ENCODE data around the gene JARID2. TPM values are rescaled to one million over a fixed set of nuclear protein-coding genes. Genes with fewer than 3 reads are reported as not detected.
A peak's percentile ranks its signal among the peaks of the same experiment; 100 is the strongest.

JARID2 gene
- total RNA-seq, 1 experiment from 2014 or later, result 180 TPM

- CTCF ChIA-PET, result no interaction called here
- peaks cover 41% of the 10 kb centered on the region for H3K36me3 Mint-ChIP-seq
Measured at GRCh38 chr6:15250187-15251168, 4.6 kb downstream of the JARID2 start.

More at GRCh38 chr6:15250187-15251168, 4.6 kb downstream of the JARID2 start:
- H3K27me3 Mint-ChIP-seq (ENCODE audit: low read depth), result no peaks in the 10 kb centered on the region
- TF ChIP-seq ZNF138 (CRISPR knock-in tag; conservative IDR thresholded peaks at IDR 0.05) (no peak), RORB (CRISPR knock-in tag; IDR thresholded peaks at IDR 0.05) (no peak), TCF7 (CRISPR knock-in tag; IDR thresholded peaks at IDR 0.05; ENCODE audit: low read depth) (no peak), MAX (CRISPR knock-in tag; IDR thresholded peaks at IDR 0.05) (no peak), FOXK1 (CRISPR knock-in tag; IDR thresholded peaks at IDR 0.05) (no peak), SP1 (CRISPR knock-in tag; conservative IDR thresholded peaks at IDR 0.05) (no peak), ZNF532 (CRISPR knock-in tag; IDR thresholded peaks at IDR 0.05; ENCODE audit: borderline replicate concordance) (no peak), USF1 (CRISPR knock-in tag; IDR thresholded peaks at IDR 0.05) (no peak)
- TF ChIP-seq, protein P1, sequence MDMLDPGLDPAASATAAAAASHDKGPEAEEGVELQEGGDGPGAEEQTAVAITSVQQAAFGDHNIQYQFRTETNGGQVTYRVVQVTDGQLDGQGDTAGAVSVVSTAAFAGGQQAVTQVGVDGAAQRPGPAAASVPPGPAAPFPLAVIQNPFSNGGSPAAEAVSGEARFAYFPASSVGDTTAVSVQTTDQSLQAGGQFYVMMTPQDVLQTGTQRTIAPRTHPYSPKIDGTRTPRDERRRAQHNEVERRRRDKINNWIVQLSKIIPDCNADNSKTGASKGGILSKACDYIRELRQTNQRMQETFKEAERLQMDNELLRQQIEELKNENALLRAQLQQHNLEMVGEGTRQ (CRISPR knock-in tag; IDR thresholded peaks at IDR 0.05), result no peak
- TF ChIP-seq, protein P2, sequence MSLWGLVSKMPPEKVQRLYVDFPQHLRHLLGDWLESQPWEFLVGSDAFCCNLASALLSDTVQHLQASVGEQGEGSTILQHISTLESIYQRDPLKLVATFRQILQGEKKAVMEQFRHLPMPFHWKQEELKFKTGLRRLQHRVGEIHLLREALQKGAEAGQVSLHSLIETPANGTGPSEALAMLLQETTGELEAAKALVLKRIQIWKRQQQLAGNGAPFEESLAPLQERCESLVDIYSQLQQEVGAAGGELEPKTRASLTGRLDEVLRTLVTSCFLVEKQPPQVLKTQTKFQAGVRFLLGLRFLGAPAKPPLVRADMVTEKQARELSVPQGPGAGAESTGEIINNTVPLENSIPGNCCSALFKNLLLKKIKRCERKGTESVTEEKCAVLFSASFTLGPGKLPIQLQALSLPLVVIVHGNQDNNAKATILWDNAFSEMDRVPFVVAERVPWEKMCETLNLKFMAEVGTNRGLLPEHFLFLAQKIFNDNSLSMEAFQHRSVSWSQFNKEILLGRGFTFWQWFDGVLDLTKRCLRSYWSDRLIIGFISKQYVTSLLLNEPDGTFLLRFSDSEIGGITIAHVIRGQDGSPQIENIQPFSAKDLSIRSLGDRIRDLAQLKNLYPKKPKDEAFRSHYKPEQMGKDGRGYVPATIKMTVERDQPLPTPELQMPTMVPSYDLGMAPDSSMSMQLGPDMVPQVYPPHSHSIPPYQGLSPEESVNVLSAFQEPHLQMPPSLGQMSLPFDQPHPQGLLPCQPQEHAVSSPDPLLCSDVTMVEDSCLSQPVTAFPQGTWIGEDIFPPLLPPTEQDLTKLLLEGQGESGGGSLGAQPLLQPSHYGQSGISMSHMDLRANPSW (CRISPR knock-in tag; conservative IDR thresholded peaks at IDR 0.05; ENCODE audit: low read depth), result no peak
- TF ChIP-seq, protein P3, sequence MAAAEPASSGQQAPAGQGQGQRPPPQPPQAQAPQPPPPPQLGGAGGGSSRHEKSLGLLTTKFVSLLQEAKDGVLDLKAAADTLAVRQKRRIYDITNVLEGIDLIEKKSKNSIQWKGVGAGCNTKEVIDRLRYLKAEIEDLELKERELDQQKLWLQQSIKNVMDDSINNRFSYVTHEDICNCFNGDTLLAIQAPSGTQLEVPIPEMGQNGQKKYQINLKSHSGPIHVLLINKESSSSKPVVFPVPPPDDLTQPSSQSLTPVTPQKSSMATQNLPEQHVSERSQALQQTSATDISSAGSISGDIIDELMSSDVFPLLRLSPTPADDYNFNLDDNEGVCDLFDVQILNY (CRISPR knock-in tag; IDR thresholded peaks at IDR 0.05), result no peak
- TF ChIP-seq, protein P4, sequence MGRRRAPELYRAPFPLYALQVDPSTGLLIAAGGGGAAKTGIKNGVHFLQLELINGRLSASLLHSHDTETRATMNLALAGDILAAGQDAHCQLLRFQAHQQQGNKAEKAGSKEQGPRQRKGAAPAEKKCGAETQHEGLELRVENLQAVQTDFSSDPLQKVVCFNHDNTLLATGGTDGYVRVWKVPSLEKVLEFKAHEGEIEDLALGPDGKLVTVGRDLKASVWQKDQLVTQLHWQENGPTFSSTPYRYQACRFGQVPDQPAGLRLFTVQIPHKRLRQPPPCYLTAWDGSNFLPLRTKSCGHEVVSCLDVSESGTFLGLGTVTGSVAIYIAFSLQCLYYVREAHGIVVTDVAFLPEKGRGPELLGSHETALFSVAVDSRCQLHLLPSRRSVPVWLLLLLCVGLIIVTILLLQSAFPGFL (CRISPR knock-in tag; IDR thresholded peaks at IDR 0.05; ENCODE audit: borderline replicate concordance), result no peak
- TF ChIP-seq, protein P5, sequence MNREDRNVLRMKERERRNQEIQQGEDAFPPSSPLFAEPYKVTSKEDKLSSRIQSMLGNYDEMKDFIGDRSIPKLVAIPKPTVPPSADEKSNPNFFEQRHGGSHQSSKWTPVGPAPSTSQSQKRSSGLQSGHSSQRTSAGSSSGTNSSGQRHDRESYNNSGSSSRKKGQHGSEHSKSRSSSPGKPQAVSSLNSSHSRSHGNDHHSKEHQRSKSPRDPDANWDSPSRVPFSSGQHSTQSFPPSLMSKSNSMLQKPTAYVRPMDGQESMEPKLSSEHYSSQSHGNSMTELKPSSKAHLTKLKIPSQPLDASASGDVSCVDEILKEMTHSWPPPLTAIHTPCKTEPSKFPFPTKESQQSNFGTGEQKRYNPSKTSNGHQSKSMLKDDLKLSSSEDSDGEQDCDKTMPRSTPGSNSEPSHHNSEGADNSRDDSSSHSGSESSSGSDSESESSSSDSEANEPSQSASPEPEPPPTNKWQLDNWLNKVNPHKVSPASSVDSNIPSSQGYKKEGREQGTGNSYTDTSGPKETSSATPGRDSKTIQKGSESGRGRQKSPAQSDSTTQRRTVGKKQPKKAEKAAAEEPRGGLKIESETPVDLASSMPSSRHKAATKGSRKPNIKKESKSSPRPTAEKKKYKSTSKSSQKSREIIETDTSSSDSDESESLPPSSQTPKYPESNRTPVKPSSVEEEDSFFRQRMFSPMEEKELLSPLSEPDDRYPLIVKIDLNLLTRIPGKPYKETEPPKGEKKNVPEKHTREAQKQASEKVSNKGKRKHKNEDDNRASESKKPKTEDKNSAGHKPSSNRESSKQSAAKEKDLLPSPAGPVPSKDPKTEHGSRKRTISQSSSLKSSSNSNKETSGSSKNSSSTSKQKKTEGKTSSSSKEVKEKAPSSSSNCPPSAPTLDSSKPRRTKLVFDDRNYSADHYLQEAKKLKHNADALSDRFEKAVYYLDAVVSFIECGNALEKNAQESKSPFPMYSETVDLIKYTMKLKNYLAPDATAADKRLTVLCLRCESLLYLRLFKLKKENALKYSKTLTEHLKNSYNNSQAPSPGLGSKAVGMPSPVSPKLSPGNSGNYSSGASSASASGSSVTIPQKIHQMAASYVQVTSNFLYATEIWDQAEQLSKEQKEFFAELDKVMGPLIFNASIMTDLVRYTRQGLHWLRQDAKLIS (CRISPR knock-in tag; IDR thresholded peaks at IDR 0.05; ENCODE audit: borderline replicate concordance), result no peak
- ATAC-seq, result no peak
- peak overlapping the region; percentile 86 for H3K4me3 Mint-ChIP-seq
- no peaks in the 10 kb centered on the region for H3K9me3 Mint-ChIP-seq
- POLR2A ChIA-PET, result interaction anchor here (0.8 kb wide), 1 partner anchor 237 kb away, joined by 3 read pairs; no protein-coding TSS in a partner anchor
- H3K4me1 Mint-ChIP-seq, result peaks cover 67% of the 10 kb centered on the region
- H3K27ac Mint-ChIP-seq, result peak overlapping the region; percentile 46; the same call in 1 of the 2 replicates
- DNase-seq (ENCODE audit: low spot score), result no peak

Measured in WTC11 (cell line).